ENCODE results near the gene CNBP. TPM values are rescaled to one million over a fixed set of nuclear protein-coding genes. Genes with fewer than 3 reads are reported as not detected.

Gene CNBP
- total and polyA plus RNA-seq, 2 of the 13 experiments (the other 11 are each of a cell fraction or from before 2014, with no cell fraction given), result 282 to 354 TPM

DNA sequence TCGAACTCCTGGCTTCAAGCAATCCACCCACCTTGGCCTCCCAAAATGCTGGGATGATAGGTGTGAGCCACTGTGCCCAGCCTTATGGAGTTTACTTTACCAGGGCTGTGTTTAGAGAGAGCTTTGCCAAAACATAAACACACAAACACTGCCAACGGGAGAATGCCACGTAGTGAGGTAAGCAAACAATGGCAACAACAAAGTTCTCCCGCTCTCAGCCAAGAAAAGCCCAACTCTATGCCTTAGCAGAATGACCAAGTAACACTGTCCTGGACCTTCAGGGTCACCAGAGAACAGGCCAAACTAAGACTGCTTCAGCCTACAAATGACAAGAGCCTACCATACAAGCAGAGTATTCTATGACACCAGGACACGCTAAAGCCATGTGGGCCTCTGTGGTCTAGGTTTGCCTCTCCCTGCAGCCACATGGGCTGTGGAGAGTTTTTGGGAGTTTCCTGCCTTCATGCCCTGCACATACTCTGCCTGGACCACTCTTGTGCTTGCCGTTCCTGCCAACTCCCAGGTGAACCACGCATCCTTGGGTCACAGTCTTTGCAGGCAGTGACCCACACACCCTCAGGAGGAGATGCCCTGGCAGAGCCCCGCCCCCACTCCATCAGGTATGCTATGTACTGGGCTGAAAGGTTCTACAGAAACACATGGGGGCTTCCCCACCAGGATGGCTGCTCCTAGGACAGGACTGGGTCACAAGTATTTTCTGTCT, 21.6 kb upstream of the CNBP start:
- ChIA-PET POLR2A (no interaction called here), CTCF (ENCODE audit: low intra/inter-chr PET ratio, low total read pairs) (no interaction called here)
- intact Hi-C loops (cut with micrococcal nuclease; ENCODE audit: unreplicated experiment), result no loop called here
- no TSS peak for BruUV-seq (replicated peaks)
- Histone ChIP-seq H3K79me2 (ENCODE audit: insufficient read depth, low read length) (no peaks in the 10 kb centered on the region), H3K9me3 (ENCODE audit: low read length) (no peaks in the 10 kb centered on the region), H3K27ac (ENCODE audit: extremely low read length, insufficient read depth, low read length) (no peak overlapping the region), H3K4me1 (ENCODE audit: insufficient read depth, low read length) (no peaks in the 10 kb centered on the region), H2AFZ (ENCODE audit: low read length) (no peak overlapping the region), H3K4me3 (replicated peaks in 1 of 3; ENCODE audit: insufficient read depth in 1 of 3, low read depth in 2 of 3, low read length in 3 of 3) (no peak overlapping the region; a peak in 1 of 6 replicates), H3K27me3 (ENCODE audit: control insufficient read depth in 1 of 2, insufficient read depth in 2 of 2, low read length in 2 of 2) (no peaks in the 10 kb centered on the region), H3K4me2 (ENCODE audit: low read depth, low read length) (no peak overlapping the region), H4K20me1 (ENCODE audit: insufficient read depth, low read length) (no peaks in the 10 kb centered on the region; the same call in 1 of the 2 replicates), H3K36me3 (replicated peaks in 1 of 2; ENCODE audit: control insufficient read depth in 1 of 2, insufficient read depth in 2 of 2, low read length in 2 of 2) (no peaks in the 10 kb centered on the region), H3K9ac (ENCODE audit: insufficient read depth, low read depth, low read length) (no peak overlapping the region)
- no peak for FAIRE-seq
- peak; percentile 62 for ATAC-seq
- in situ Hi-C loops (cut with HindIII; ENCODE audit: extremely low pct_ligation_motif_present, low pct_unique_long_range_greater_than_20kb), result no loop called here
- DNase-seq (ENCODE audit: low spot score), result no peak
- no peak for TF ChIP-seq ZNF33B (CRISPR knock-in tag; IDR thresholded peaks at IDR 0.05)
- no peak for TF ChIP-seq ZNF382 (CRISPR knock-in tag; IDR thresholded peaks at IDR 0.05; ENCODE audit: borderline replicate concordance)
- no peak for TF ChIP-seq TAF1 (CRISPR knock-in tag; IDR thresholded peaks at IDR 0.05)
- TF ChIP-seq FOXA1 (IDR thresholded peaks at IDR 0.05), result no peak
- TF ChIP-seq FOXA1 (CRISPR knock-in tag; IDR thresholded peaks at IDR 0.05), result no peak
- TF ChIP-seq, protein P1, sequence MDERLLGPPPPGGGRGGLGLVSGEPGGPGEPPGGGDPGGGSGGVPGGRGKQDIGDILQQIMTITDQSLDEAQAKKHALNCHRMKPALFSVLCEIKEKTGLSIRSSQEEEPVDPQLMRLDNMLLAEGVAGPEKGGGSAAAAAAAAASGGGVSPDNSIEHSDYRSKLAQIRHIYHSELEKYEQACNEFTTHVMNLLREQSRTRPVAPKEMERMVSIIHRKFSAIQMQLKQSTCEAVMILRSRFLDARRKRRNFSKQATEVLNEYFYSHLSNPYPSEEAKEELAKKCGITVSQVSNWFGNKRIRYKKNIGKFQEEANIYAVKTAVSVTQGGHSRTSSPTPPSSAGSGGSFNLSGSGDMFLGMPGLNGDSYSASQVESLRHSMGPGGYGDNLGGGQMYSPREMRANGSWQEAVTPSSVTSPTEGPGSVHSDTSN (CRISPR knock-in tag; IDR thresholded peaks at IDR 0.05), result no peak
- TF ChIP-seq CREBL2 (CRISPR knock-in tag; IDR thresholded peaks at IDR 0.05; ENCODE audit: borderline replicate concordance), result no peak
- no peak for TF ChIP-seq KAT2B (IDR thresholded peaks at IDR 0.05; ENCODE audit: borderline replicate concordance, low read depth, low read length)
- no peak for TF ChIP-seq RBAK (CRISPR knock-in tag; IDR thresholded peaks at IDR 0.05)
- TF ChIP-seq THRA (CRISPR knock-in tag; IDR thresholded peaks at IDR 0.05; ENCODE audit: borderline replicate concordance), result no peak
- TF ChIP-seq ZC3H4 (CRISPR knock-in tag; IDR thresholded peaks at IDR 0.05; ENCODE audit: borderline replicate concordance), result no peak
- TF ChIP-seq NR0B2 (CRISPR knock-in tag; IDR thresholded peaks at IDR 0.05), result no peak
- TF ChIP-seq NONO (IDR thresholded peaks at IDR 0.05), result no peak
- TF ChIP-seq NONO (CRISPR knock-in tag; conservative IDR thresholded peaks at IDR 0.05), result no peak
- TF ChIP-seq DRAP1 (CRISPR knock-in tag; IDR thresholded peaks at IDR 0.05), result no peak
- no peak for TF ChIP-seq TCF12 (IDR thresholded peaks at IDR 0.05)
- TF ChIP-seq TCF12 (CRISPR knock-in tag; IDR thresholded peaks at IDR 0.05), result no peak
- no peak for TF ChIP-seq U2AF1 (optimal IDR thresholded peaks at IDR 0.05; ENCODE audit: low read depth, low read length)
- TF ChIP-seq ZBTB14 (CRISPR knock-in tag; IDR thresholded peaks at IDR 0.05), result no peak
- 19% methylated on average over 5 of the region's 8 CpGs for WGBS (ENCODE audit: low lambda C conversion rate)

Data from HepG2 (cell line).